ENCODE measurements around the gene PTDSS2.
A peak's percentile ranks its signal among the peaks of the same experiment; 100 is the strongest.
"Not testable (repeated sequence)": the region's sequence is repeated elsewhere in the genome, so short reads cannot be mapped to it uniquely, and the experiment has no call there.

PTDSS2 gene

DNA sequence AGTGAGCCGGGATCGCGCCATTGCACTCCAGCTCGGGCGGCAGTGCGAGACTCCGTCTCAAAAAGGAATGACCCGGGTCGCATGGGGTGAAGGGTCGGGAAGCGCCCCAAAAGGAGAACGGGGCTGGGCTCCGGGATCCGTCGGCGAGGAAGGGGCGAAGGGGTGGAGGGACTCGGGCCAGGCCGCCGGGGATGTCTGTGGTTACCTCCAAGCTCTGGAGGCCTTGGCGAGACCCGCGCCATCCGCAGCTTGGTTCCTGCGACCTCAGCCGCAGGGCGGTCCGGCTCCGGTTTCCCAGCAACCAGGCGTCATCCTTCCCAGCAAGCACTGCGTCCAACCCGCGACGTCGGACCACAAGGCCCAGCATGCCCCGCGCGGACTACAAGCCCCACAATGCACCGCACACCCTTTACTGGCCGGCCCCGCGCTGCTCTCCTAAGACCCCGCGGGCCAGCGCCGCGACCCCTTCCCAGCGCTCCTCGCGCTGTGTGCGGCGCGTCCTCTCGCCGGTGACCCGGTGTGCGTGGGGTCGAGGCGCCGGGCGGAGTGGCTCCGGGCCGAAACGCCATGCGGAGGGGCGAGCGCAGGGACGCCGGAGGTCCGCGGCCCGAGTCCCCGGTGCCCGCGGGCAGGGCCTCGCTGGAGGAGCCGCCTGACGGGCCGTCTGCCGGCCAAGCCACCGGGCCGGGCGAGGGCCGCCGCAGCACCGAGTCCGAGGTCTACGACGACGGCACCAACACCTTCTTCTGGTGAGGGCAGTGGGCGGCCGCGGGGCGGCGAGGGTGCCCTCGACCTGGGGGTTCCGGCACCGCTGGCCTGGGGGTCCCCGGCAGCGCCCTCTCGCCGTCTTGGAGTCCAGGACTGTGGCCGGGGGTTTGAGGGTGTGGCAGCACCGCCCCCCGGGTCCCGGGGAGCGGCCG, at the start of gene PTDSS2:
PTDSS2 (plus strand) TSS at position 391 of the 920 bp plus-strand sequence; CDS start at position 568, 177 bp downstream.
- DNase-seq (ENCODE audit: low read depth in 2 of 2): peak; percentile 84 to 86

DNA sequence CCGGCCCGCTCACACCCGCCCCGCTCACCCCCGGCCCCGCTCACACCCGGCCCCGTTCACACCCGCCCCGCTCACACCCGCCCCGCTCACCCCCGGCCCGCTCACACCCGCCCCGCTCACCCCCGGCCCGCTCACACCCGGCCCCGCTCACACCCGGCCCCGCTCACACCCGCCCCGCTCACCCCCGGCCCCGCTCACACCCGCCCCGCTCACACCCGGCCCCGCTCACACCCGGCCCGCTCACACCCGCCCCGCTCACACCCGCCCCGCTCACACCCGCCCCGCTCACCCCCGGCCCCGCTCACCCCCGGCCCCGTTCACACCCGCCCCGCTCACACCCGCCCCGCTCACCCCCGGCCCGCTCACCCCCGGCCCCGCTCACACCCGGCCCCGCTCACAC, 48.9 kb upstream of the PTDSS2 start:
- not testable (repeated sequence) for DNase-seq (ENCODE audit: low read depth in 2 of 2)

DNA sequence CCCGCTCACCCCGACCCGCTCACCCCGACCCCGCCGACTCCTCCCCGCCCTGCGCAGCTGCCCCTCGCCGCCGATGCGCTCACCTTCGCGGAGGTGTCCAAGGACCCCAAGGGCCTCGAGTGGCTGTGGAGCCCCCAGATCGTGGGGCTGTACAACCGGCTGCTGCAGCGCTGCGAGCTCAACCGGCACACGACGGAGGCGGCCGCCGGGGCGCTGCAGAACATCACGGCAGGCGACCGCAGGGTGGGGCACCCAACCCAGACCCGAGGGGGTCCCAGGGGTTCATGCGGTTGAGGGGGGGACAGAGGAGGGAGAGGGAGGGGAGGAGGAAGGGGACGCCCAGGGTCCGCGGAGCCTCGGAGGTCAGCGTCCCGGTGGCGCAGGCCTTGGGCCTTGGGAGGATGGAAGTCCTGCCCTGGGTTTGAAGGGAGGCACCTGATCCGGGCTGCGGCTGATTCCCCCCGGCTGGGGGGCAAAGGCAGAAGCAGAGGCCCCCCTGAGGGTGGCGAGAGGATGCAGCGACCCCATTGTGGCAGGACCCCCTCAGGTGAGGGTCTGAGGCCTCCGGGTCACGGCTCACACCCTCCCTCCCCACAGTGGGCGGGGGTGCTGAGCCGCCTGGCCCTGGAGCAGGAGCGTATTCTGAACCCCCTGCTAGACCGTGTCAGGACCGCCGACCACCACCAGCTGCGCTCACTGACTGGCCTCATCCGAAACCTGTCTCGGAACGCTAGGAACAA, 46.9 kb upstream of the PTDSS2 start:
- no peak for DNase-seq (ENCODE audit: low read depth in 2 of 2)

DNA sequence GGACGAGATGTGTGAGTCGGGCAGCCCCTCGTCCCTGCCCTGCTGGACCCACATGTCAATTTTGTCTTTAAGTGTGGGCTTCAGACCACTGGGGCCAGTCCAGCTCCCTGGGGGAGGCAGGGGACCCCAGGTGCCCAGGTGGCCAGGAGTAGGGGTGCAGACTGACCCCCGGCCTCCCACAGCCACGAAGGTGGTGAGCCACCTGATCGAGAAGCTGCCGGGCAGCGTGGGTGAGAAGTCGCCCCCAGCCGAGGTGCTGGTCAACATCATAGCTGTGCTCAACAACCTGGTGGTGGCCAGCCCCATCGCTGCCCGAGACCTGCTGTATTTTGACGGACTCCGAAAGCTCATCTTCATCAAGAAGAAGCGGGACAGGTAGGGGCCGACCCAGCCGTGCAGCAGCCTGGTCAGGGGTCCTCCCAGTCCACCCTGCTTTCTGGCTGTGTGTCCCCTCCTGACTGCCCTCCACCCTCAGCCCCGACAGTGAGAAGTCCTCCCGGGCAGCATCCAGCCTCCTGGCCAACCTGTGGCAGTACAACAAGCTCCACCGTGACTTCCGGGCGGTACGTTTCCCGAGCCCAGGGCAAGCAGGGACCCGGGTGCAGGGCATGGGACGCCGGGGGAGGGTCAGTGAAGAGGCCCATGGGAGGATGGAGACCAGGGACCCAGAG, 46.2 kb upstream of the PTDSS2 start:
- no peak for DNase-seq (ENCODE audit: low read depth in 2 of 2)

DNA sequence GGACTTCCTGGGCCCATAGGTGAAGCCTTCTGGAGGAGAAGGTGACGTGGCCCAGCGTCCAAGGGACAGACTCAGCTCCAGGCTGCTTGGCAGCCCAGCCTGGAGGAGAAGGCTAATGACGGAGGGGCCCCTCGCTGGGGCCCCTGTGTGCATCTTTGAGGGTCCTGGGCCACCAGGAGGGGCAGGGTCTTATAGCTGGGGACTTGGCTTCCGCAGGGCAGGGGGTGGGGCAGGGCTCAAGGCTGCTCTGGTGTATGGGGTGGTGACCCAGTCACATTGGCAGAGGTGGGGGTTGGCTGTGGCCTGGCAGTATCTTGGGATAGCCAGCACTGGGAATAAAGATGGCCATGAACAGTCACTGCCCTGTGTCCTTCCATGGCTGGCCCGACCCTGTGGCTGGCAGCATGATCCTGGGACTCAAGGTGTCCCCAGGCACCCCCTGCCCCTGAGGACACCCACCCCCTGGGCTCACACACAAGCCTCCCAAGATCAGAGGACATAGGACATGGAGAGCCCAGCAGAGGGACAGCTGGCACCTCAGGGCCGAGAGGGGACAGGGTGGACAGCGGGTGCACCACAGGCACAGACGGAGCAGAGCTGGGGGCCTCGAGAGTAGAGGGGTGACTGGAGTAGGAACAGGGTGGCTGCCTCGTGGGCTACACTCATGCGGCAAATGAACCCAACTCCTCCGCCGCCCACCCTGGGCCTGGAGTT, 45.4 kb upstream of the PTDSS2 start:
- no peak for DNase-seq (ENCODE audit: low read depth in 2 of 2)

DNA sequence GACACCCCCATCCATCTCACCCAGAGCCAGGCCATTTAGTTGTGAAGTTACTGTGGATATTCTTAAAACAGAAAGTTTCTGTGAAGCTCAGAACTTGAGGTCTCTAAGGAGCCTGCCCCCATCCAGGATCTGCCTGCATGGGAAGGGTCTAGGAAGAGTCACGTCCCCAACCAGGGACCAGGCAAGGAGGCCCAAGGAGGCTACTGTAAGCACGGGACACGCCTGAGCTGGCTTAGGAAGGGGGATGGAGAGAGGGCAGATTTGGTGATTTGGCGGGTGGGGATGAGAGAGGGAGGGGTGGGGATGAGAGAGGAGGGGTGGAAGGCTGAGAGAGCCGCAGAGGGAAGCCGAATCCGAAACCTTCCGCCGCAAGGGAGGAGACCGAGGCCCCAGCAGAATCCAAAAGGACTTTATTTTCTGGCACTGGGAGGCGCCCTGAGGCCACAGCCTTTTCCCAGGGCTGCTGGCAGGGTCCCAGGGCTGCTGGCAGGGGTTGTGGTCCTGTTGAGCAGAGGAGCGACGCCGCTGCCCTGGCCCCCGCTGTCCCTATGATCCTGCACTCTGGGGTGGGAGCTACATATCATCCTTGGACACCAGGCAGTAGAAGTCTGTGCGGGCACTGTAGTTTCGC, 44.6 kb upstream of the PTDSS2 start:
- no peak for DNase-seq (ENCODE audit: low read depth in 2 of 2)

DNA sequence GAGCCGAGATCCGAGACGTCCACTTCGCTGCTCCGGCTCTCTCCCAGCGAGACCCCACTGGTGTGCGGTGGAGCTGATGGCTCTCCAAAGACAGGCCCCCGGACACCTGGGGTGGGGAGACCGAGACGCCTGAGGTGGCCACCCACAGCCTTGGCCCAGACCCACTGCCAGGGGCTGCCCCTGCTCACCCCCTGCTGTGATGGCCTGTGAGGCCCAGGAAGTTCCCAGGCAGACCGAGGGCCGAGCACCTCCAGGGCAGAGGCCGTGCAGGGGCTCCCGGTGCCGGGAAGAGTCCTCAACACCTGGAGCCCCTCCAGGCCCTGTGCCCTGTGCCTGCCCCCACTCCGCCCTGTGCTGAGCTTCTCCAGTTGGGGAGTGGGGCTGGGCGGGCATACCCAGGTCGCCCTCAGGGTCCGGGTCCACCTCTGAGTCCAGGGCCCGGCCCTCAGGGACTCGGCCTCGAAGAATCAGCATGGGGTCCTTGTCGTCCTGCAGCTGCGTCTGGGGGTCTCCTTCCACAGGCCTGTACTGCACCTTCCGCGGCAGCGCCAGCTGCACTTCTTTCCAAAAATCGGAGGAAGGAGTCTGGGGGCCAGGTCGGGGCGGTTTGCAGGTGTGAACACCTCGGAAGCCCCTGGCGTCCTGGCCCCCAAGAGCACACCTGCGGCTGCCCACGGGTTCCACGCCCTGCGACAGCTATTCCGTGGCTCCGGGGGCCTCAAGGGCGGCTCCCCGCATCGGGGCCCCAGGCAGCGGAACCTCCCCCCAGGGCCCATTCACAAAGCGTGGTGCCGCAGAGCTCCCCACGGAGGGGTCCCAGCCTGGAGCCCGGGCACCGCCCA, 43.9 kb upstream of the PTDSS2 start:
- DNase-seq (ENCODE audit: low read depth in 2 of 2): no peak

DNA sequence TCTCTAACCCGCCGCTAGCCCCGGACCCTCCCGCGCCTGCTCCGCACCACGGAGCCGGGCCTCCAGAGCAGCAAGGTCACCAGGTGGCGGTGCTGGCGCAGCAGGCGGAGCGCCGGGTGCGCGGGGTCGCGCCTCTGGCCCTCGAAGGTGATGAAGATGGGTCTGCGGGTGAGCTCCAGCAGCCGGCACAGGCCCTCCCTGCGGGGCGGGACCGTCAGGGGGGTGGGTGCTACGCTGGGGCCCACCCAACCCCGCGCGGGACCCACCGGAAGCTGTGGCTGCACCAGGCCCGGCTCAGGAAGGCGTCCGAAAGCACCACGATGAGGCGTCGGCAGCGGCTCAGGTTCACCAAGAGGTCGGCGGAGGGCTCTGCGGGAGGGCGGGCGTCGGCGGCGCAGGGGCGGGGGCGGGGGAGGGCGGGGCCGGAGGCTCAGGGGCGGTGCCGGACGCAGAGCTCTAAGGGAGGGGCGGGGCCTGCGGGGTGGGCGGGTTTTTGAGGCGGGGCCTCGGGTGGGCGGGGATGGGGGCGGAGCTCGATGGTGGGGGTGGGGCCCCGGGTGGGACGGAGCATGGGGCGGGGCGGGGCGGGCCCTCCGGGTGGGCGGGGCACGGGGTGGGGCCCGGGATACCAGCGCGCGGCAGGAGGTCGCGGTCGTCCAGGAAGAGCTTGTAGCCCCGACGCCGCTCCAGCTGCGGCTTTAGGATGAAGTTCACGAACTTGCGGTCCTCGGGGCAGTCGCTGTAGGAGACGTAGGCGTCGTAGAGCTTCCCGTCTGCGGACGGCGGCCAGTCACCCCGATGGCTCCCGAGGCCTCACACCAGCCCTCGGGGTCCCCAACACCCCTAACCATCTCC, 43.1 kb upstream of the PTDSS2 start:
- DNase-seq (ENCODE audit: low read depth in 2 of 2): peak; percentile 64 to 87

DNA sequence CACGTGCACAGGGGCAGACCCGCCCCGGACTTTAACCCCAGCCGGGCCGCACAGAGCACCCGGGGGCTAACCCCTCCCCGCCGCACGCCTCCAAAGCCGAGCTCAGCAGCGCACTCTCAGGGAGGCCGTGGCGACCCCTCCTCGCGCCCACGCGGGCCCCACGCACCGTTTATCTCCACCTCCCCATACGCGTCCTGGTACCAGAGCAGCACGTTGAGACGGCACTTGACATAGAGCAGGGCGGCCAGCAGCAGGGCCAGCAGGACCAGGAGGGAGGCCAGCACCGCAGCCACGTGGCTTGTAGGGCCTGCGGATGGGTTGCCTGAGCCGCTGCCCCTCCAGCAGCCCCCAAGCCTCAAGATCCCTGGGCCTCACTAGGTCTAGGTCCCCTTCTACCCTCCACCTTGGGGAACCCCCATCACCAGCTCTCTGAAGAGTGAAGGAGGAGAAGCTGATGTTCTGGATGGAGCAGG, 42.4 kb upstream of the PTDSS2 start:
- DNase-seq (ENCODE audit: low read depth in 2 of 2): no peak

DNA sequence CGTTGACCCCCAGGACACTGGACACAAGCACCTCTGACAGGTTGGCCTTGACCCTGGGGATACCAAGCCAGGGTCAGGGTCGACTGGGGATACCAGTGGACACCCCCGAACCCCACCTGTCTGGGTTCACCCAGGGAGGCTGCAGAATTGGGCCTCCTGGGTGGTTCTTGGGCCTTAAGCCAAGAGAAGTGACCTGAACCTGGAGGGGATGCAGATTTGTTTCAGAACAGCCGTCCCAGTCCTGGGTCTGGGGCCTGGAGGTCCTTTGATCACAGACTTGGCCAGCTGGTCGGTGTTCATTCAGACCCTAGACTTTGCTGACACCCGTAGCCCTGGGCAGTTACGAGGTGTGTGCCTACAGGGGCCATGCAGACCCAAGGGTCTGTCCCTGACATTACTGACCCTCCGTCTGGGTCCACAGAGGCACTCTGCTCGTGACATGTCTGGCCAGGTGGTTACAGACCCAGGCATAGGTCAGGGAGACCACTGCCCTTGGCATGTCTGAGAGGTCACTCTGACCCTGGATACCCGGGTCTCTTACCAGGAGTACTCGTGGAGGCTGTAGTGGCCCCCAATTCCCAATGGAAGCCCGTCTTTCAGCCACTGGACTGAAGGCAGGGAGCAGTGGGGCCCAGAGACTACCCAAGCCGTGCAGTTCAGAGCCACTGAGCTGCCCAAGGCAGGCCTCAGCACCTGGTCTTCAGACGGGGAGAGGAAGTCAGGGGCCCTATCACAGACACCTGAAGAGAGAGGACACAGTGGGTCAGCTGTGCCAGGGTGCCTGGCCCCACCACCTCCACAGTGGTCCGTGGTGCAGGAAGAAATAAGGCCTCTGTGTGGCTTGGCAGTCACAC, 41.7 kb upstream of the PTDSS2 start:
- no peak for DNase-seq (ENCODE audit: low read depth in 2 of 2)

DNA sequence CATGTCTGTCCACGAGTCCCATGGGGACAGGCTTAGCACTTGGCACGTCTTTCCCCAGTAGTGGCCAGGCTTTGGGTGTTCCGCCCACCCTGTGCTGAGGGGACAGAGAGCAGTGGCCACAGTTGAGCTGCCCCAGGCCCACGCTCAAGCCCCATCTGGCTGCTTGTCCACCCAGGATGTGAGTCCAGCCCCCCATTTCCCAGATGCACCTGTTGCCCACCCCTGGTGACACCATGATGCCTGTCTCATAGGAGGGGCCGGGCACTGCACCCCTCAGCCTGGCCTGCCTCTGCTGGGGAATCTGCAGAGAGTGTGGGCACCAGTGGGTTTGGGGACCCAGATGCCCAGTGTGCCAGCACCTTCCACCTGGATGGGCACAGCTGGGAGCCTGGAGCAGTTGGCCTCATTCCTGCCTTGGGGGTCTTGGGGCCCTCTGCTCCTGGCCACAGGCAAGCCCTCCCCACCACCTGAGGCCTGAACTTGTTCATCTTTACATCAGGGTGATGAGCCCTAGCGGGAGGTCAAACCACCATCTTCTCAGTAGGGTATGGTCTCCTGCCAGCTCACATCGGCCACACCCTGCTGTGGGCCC, 41.0 kb upstream of the PTDSS2 start:
- DNase-seq (ENCODE audit: low read depth in 2 of 2): no peak

DNA sequence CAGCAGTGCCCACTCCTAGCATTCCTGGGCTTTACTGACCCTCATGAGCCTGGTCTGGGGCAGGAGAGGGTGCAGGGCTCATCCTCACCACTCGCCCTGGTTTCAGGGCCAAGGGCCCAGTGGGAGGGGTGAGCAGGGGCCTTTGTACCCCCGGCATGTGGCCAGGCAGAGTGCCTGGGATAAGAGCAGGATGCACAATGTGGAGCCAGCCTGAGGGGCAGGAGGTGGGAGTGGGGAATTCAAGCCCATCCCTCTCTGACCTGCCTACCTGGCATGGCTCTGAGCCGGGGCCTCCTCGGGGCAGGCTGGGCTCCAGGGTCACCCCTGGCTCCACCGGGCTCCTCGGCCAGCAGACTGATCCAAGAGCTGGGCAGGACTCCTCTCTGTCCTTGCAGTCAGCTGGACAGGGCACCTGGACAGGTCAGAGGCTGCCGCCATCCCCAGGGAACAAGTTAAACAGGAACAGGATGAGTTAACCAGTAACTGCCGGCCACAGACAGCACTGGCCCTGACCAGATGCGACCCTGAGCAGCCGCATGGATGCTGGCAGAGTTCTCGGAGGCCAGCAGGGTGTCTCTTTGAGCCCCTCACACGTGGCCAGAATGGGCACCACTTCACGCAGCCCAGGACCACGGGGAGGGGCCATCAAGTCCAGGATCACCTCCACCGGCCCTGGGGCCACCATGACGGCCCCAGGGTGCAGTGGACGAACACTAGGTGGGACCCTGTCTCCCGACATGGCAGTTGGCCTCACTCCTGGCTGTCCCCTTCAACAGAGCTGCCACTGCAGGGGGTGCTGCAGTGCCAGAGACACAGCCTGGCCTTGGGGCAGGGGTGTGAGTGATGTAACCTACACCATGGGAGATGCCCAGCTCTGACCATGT, 40.2 kb upstream of the PTDSS2 start:
- DNase-seq (ENCODE audit: low read depth in 2 of 2): no peak

DNA sequence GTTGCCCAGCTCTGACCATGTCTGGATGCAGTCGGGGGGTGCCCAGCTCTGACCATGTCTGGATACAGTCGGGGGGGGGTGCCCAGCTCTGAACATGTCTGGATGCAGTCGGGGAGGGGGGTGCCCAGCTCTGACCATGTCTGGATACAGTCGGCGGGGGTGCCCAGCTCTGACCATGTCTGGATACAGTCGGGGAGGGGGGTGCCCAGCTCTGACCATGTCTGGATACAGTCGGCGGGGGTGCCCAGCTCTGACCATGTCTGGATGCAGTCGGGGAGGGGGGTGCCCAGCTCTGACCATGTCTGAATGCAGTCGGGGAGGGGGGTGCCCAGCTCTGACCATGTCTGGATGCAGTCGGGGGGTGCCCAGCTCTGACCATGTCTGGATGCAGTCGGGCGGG, 39.4 kb upstream of the PTDSS2 start:
- DNase-seq (ENCODE audit: low read depth in 2 of 2): not testable (repeated sequence)

DNA sequence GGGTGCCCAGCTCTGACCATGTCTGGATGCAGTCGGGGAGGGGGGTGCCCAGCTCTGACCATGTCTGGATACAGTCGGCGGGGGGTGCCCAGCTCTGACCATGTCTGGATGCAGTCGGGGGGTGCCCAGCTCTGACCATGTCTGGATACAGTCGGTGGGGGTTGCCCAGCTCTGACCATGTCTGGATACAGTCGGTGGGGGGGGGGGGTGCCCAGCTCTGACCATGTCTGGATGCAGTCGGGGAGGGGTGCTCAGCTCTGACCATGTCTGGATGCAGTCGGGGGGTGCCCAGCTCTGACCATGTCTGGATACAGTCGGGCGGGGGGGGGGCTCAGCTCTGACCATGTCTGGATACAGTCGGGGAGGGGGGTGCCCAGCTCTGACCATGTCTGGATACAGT, 38.6 kb upstream of the PTDSS2 start:
- DNase-seq (ENCODE audit: low read depth in 2 of 2): not testable (repeated sequence)

DNA sequence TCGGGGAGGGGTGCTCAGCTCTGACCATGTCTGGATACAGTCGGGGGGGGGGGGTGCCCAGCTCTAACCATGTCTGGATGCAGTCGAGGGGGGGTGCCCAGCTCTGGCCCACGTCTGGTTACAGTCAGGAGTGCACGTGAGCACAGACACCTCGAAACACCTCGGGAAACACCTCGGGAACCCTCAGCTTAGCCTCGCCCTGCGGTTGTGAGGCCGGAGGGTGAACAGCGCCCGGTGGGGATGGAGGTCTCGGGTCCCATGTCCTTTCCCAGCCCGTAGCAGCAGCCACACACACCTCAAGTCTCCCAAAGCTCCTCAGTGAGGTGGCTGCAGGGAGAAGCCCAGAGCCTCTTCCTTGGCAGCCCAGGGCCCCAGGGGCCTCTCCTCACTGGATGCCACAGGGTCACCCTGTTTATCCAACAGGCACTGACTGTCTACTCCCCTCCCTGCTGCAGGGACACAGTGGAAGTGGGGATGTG, 37.4 kb upstream of the PTDSS2 start:
- no peak for DNase-seq (ENCODE audit: low read depth in 2 of 2)
